ENCODE results near the gene SEBOX.

DNA sequence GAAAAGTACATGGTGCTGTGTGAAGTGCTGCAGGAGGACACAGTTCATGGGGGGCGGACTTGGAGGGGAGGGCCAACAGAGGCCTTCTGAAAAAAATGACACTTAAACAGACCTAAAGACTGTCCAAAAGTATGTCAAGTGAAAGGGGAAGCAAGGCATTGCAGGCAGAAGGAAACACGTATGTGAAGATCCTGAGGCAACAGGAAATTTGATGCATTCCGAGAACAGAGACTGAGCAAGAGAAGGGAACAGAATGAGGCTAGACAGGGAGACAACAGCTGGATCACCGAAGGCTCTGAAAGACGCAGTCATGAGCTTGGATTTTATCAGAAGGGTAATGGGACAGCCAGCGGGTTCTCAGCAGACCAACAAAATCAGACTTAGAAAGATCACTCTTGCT lies 30.8 kb downstream of the SEBOX start:
- no peak for TF ChIP-seq TARDBP (IDR thresholded peaks at IDR 0.05)
- TF ChIP-seq CTBP1 (IDR thresholded peaks at IDR 0.05; ENCODE audit: borderline replicate concordance), result no peak
- no peak for TF ChIP-seq SUZ12 (IDR thresholded peaks at IDR 0.05)
- TF ChIP-seq LEF1 (IDR thresholded peaks at IDR 0.05; ENCODE audit: borderline replicate concordance), result no peak
- no peak for TF ChIP-seq HDGF (IDR thresholded peaks at IDR 0.05; ENCODE audit: borderline replicate concordance)
- TF ChIP-seq L3MBTL2 (conservative IDR thresholded peaks at IDR 0.05), result no peak
- TF ChIP-seq, protein P1, sequence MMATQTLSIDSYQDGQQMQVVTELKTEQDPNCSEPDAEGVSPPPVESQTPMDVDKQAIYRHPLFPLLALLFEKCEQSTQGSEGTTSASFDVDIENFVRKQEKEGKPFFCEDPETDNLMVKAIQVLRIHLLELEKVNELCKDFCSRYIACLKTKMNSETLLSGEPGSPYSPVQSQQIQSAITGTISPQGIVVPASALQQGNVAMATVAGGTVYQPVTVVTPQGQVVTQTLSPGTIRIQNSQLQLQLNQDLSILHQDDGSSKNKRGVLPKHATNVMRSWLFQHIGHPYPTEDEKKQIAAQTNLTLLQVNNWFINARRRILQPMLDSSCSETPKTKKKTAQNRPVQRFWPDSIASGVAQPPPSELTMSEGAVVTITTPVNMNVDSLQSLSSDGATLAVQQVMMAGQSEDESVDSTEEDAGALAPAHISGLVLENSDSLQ (IDR thresholded peaks at IDR 0.05), result no peak
- no peak for TF ChIP-seq BHLHE40 (IDR thresholded peaks at IDR 0.05; ENCODE audit: borderline replicate concordance)
- TF ChIP-seq SP1 (IDR thresholded peaks at IDR 0.05), result no peak
